Progenitor cell of endocrine pancreas (in vitro differentiated cells): Measurements from ENCODE around the gene BMPR1B. TPM values are rescaled to one million over a fixed set of nuclear protein-coding genes. Genes with fewer than 3 reads are reported as not detected.

Experiments used
- DNase-seq: peaks from one replicate; pipeline ENCODE4 v3.0.0; 2021; ENCODE audit warnings: low spot score; ENCODE audit not compliant: unreplicated experiment
- H3K27ac Mint-ChIP-seq: 2 replicates; pipeline ENCODE4 v1.8.0; 2021; ENCODE audit warnings: mild to moderate bottlenecking, moderate library complexity, mixed read lengths
- H3K27me3 Mint-ChIP-seq: 2 replicates; pipeline ENCODE4 v1.8.0; 2021; ENCODE audit warnings: mixed read lengths
- H3K36me3 Mint-ChIP-seq: 2 replicates; pipeline ENCODE4 v1.8.0; 2022; ENCODE audit warnings: mixed read lengths; ENCODE audit not compliant: insufficient read depth
- H3K4me1 Mint-ChIP-seq: 2 replicates; pipeline ENCODE4 v1.8.0; 2021; ENCODE audit warnings: low read depth, mixed read lengths
- H3K4me3 Mint-ChIP-seq: 2 replicates; pipeline ENCODE4 v1.8.0; 2021; ENCODE audit warnings: low read depth, mild to moderate bottlenecking, moderate library complexity, mixed read lengths
- H3K9me3 Mint-ChIP-seq: 2 replicates; pipeline ENCODE4 v1.8.0; 2021; ENCODE audit warnings: low read depth, mixed read lengths
- CTCF ChIP-seq: fragments of 200-600 bp; sonication (generic); IDR thresholded peaks from one replicate; pipeline ENCODE4 v1.5.0; 2021; ENCODE audit warnings: antibody characterized with exemption, mild to moderate bottlenecking; ENCODE audit not compliant: unreplicated experiment
- total RNA-seq: library from RNA; stranded (reverse); gene quantifications from 2 replicates; pipeline ENCODE4 v1.2.1, GENCODE V29; 2021

Gene BMPR1B
- total RNA-seq, 1 donor from 2014 or later, result 21.1 TPM

- Mint-ChIP-seq H3K4me1 (peaks cover 43% of the 10 kb centered on the region), H3K36me3 (no peaks in the 10 kb centered on the region), H3K9me3 (no peaks in the 10 kb centered on the region)
Measured at GRCh38 chr4:94932366-94932765, 174.6 kb downstream of the BMPR1B start.

GRCh38 chr4:94933799-94934198, 176.0 kb downstream of the BMPR1B start:
- H3K27me3 Mint-ChIP-seq, result no peaks in the 10 kb centered on the region
- H3K36me3 Mint-ChIP-seq, result no peaks in the 10 kb centered on the region
- H3K4me3 Mint-ChIP-seq, result no peak overlapping the region
- H3K27ac Mint-ChIP-seq, result no peak overlapping the region
- H3K4me1 Mint-ChIP-seq, result peaks cover 36% of the 10 kb centered on the region
- no peak for DNase-seq
- TF ChIP-seq CTCF, result no peak
- H3K9me3 Mint-ChIP-seq, result no peaks in the 10 kb centered on the region

More at GRCh38 chr4:94932366-94932765, 174.6 kb downstream of the BMPR1B start:
- Mint-ChIP-seq H3K27me3 (no peaks in the 10 kb centered on the region), H3K27ac (no peak overlapping the region), H3K4me3 (no peak overlapping the region)
- no peak for TF ChIP-seq CTCF
- DNase-seq, result no peak

- Mint-ChIP-seq H3K4me1 (peaks cover 36% of the 10 kb centered on the region), H3K9me3 (no peaks in the 10 kb centered on the region), H3K4me3 (no peak overlapping the region), H3K27ac (no peak overlapping the region), H3K36me3 (no peaks in the 10 kb centered on the region), H3K27me3 (no peaks in the 10 kb centered on the region)
- TF ChIP-seq CTCF, result no peak
- DNase-seq, result no peak
Measured at GRCh38 chr4:94934201-94934600, 176.4 kb downstream of the BMPR1B start.

GRCh38 chr4:94934864-94935263, 177.1 kb downstream of the BMPR1B start:
- Mint-ChIP-seq H3K27ac (no peak overlapping the region), H3K36me3 (no peaks in the 10 kb centered on the region), H3K4me1 (peaks cover 34% of the 10 kb centered on the region), H3K27me3 (no peaks in the 10 kb centered on the region), H3K4me3 (no peak overlapping the region), H3K9me3 (no peaks in the 10 kb centered on the region)
- no peak for DNase-seq
- TF ChIP-seq CTCF, result no peak

- Mint-ChIP-seq H3K27me3 (no peaks in the 10 kb centered on the region), H3K9me3 (no peaks in the 10 kb centered on the region), H3K27ac (peak overlapping the region; percentile 50), H3K4me1 (peaks cover 30% of the 10 kb centered on the region), H3K36me3 (no peaks in the 10 kb centered on the region), H3K4me3 (no peak overlapping the region)
- no peak for TF ChIP-seq CTCF
- no peak for DNase-seq
Measured at GRCh38 chr4:94936854-94937253, 179.1 kb downstream of the BMPR1B start.
